SK-N-SH (cell line): ENCODE measurements around the gene E2F4. TPM values are rescaled to one million over a fixed set of nuclear protein-coding genes. Genes with fewer than 3 reads are reported as not detected.

Source experiments
- CTCF ChIA-PET: fragments of 300-600, 350-600 bp; formaldehyde crosslinking; extraction: SDS; loops from one replicate; lab custom pipeline; 2021; lab: Yijun Ruan, JAX
- POLR2A ChIA-PET: fragments of 350-600 bp; sonication (Branson Sonifier 250); formaldehyde crosslinking; extraction: SDS; loops from one replicate; lab custom pipeline; 2020; ENCODE audit warnings: antibody characterized with exemption, inconsistent platforms; lab: Yijun Ruan, JAX
- DNase-seq: peaks from one replicate; pipeline ENCODE4 v3.0.0; 2012
- H2AFZ ChIP-seq: fragments of 200-600 bp; sonication (generic); 2 replicates; pipeline ENCODE4 v1.8.1; 2016; ENCODE audit warnings: antibody characterized with exemption, mild to moderate bottlenecking, low read depth
- H3F3A ChIP-seq: fragments of 200-600 bp; sonication (generic); replicated peaks from 2 replicates; pipeline ENCODE3; 2016; ENCODE audit warnings: antibody characterized with exemption, mild to moderate bottlenecking; ENCODE audit not compliant: insufficient read depth
- H3K27ac ChIP-seq, 2 experiments: fragments of 200-500 bp in 1 of 2; fragments of 200-600 bp in 1 of 2; sonication (Bioruptor generic) in 1 of 2; sonication (generic), shearing (Covaris generic) in 1 of 2; 2 replicates each; pipeline versions ENCODE4 v1.5.1 to v1.6.1; 2014 to 2016; ENCODE audit warnings: low read depth in 2 of 2, inconsistent platforms in 1 of 2, low read length in 1 of 2, mild to moderate bottlenecking in 1 of 2, mixed read lengths in 1 of 2
- H3K27me3 ChIP-seq: fragments of 200-600 bp; sonication (generic), shearing (Covaris generic); 2 replicates; pipeline ENCODE4 v1.6.1; 2016; ENCODE audit warnings: mixed run types; ENCODE audit not compliant: insufficient read depth
- H3K36me3 ChIP-seq, 2 experiments: fragments of 200-500 bp in 1 of 2; fragments of 200-600 bp in 1 of 2; sonication (Bioruptor generic) in 1 of 2; sonication (generic) in 1 of 2; replicated peaks in 1 of 2; 2 replicates each; pipeline versions ENCODE3 to v1.5.1; 2014 to 2016; ENCODE audit warnings: low read length in 1 of 2, mild to moderate bottlenecking in 1 of 2; ENCODE audit not compliant: insufficient read depth in 2 of 2, control insufficient read depth in 1 of 2
- H3K4me1 ChIP-seq, 2 experiments: fragments of 200-500 bp in 1 of 2; fragments of 200-600 bp in 1 of 2; sonication (Bioruptor generic) in 1 of 2; sonication (generic), shearing (Covaris generic) in 1 of 2; 2 replicates each; pipeline versions ENCODE4 v1.5.1 to v1.6.1; 2014 to 2016; ENCODE audit warnings: low read depth in 1 of 2, low read length in 1 of 2, mixed run types in 1 of 2; ENCODE audit not compliant: insufficient read depth in 2 of 2, control insufficient read depth in 1 of 2
- H3K4me2 ChIP-seq: fragments of 200-600 bp; sonication (generic), shearing (Covaris generic); 2 replicates; pipeline ENCODE4 v1.6.1; 2017; ENCODE audit warnings: mixed run types
- H3K4me3 ChIP-seq, 2 experiments: fragments of 200-500 bp in 1 of 2; fragments of 200-600 bp in 1 of 2; sonication (Bioruptor generic) in 1 of 2; sonication (generic), shearing (Covaris generic) in 1 of 2; 2 replicates each; pipeline versions ENCODE4 v1.5.1 to v1.8.1; 2014 to 2016; ENCODE audit warnings: low read depth in 2 of 2, inconsistent platforms in 1 of 2, low read length in 1 of 2, mild to moderate bottlenecking in 1 of 2, mixed read lengths in 1 of 2, moderate library complexity in 1 of 2
- H3K79me2 ChIP-seq: fragments of 200-600 bp; sonication (generic); 2 replicates; pipeline ENCODE4 v1.8.1; 2017; ENCODE audit warnings: mild to moderate bottlenecking; ENCODE audit not compliant: insufficient read depth
- H3K9ac ChIP-seq: fragments of 200-600 bp; sonication (generic); 2 replicates; pipeline ENCODE4 v1.6.1; 2017; ENCODE audit warnings: mixed run types
- H3K9me2 ChIP-seq: fragments of 200-600 bp; sonication (generic); 2 replicates; pipeline ENCODE4 v1.6.1; 2017; ENCODE audit warnings: mixed run types
- H3K9me3 ChIP-seq: fragments of 200-600 bp; sonication (generic); 2 replicates; pipeline ENCODE4 v1.6.1; 2017; ENCODE audit warnings: mixed run types, mild to moderate bottlenecking, moderate library complexity
- H4K20me1 ChIP-seq: fragments of 200-600 bp; sonication (generic); 2 replicates; pipeline ENCODE4 v1.6.1; 2017; ENCODE audit warnings: mild to moderate bottlenecking, mixed run types; ENCODE audit not compliant: insufficient read depth
- CHD2 ChIP-seq: fragments of 150-350 bp; IDR thresholded peaks from 2 replicates; pipeline ENCODE4 v1.6.1; 2018; ENCODE audit warnings: low read length; ENCODE audit not compliant: partially characterized antibody
- ELF1 ChIP-seq: IDR thresholded peaks from 2 replicates; pipeline ENCODE4 v1.4.0; 2012
- FOSL2 ChIP-seq: IDR thresholded peaks from 2 replicates; pipeline ENCODE4 v1.4.0; 2012; ENCODE audit warnings: low read depth, mild to moderate bottlenecking, moderate library complexity, borderline replicate concordance
- FOXM1 ChIP-seq: IDR thresholded peaks from 2 replicates; pipeline ENCODE4 v1.4.0; 2012; ENCODE audit warnings: low read depth, mild to moderate bottlenecking
- GABPA ChIP-seq: IDR thresholded peaks from 2 replicates; pipeline ENCODE4 v1.4.0; 2012; ENCODE audit warnings: low read depth, mild to moderate bottlenecking
- MEF2A ChIP-seq: IDR thresholded peaks from 2 replicates; pipeline ENCODE4 v1.4.0; 2012; ENCODE audit warnings: low read depth, borderline replicate concordance
- NFIC ChIP-seq: IDR thresholded peaks from 2 replicates; pipeline ENCODE4 v1.4.0; 2012; ENCODE audit warnings: borderline replicate concordance
- SIN3A ChIP-seq: IDR thresholded peaks from 2 replicates; pipeline ENCODE4 v1.6.1; 2012; ENCODE audit warnings: low read depth, mild to moderate bottlenecking, low read length, moderate library complexity, borderline replicate concordance
- TCF12 ChIP-seq: IDR thresholded peaks from 2 replicates; pipeline ENCODE4 v1.4.0; 2012
- WGBS: methylation state at CpG from one replicate; pipeline ENCODE4 v1.1.6; 2017; ENCODE audit warnings: low lambda C conversion rate; 5-methylcytosine and 5-hydroxymethylcytosine counted together
- polyA plus RNA-seq, 3 experiments: library from polyadenylated mRNA; depleted of rRNA; stranded (reverse); fragments of >200 nt; gene quantifications; 2 replicates each; pipeline ENCODE4 v1.2.3, GENCODE V29; 2012
- TF ChIP-seq, protein P1 (sequence below): IDR thresholded peaks from 2 replicates; pipeline ENCODE4 v1.6.1; 2012; ENCODE audit warnings: mild to moderate bottlenecking, low read depth, low read length, moderate library complexity
- TF ChIP-seq, protein P2 (sequence below): IDR thresholded peaks from 2 replicates; pipeline ENCODE4 v1.4.0; 2012; ENCODE audit warnings: low read depth
- TF ChIP-seq, protein P3 (sequence below): IDR thresholded peaks from 2 replicates; pipeline ENCODE4 v1.4.0; 2012; ENCODE audit warnings: low read depth, borderline replicate concordance
- TF ChIP-seq, protein P4 (sequence below): IDR thresholded peaks from 2 replicates; pipeline ENCODE4; 2012
- TF ChIP-seq, protein P5 (sequence below): fragments of 150-350 bp; IDR thresholded peaks from 2 replicates; pipeline ENCODE4 v1.6.1; 2017; ENCODE audit warnings: antibody characterized with exemption, low read length, low read depth, borderline replicate concordance
- TF ChIP-seq, protein P6 (sequence below): fragments of 200-600 bp; sonication (generic); IDR thresholded peaks from 2 replicates; pipeline ENCODE4 v1.6.1; 2017; ENCODE audit warnings: antibody characterized with exemption, mild to moderate bottlenecking, moderate library complexity

Gene E2F4
- polyA plus RNA-seq, 1 of the 3 experiments (the other 2 are of a cell fraction) = 168 TPM

DNA sequence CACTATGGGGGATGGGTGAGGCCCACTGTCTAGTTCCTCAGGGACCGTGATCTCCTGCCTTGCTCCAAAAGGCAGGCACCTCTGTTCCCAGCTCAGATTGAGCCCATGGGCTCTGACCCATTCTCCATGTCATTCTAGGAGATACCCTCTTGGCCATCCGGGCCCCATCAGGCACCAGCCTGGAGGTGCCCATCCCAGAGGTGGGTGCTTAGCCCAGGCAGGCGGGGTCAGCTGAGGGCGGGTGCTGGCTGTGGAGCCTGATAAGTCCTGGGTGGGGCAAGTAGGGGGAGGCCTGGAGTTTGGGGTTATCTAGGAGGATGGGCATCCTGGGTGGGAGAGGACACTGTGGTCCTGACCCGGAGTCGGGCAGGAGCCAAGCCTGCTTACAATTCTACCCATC, 2.3 kb downstream of the E2F4 start:
- ChIA-PET POLR2A (interaction anchor here (0.7 to 2.9 kb wide), 2 partner anchors 13 to 21 kb away, joined by 3 to 8 read pairs; no protein-coding TSS in a partner anchor), CTCF (interaction anchor here (0.9 to 1.8 kb wide), 3 partner anchors 9 to 39 kb away, joined by 3 to 8 read pairs (median 3); no protein-coding TSS in a partner anchor)
- no peak overlapping the region; a peak in 1 of 4 replicates for H3K27ac ChIP-seq
- peaks cover 34 to 60% of the 10 kb centered on the region in 2 experiments for H3K36me3 ChIP-seq
- peaks cover 8 to 25% of the 10 kb centered on the region in 2 experiments; a peak in 3 of 4 replicates for H3K4me1 ChIP-seq
- H3K9me2 ChIP-seq = no peaks in the 10 kb centered on the region
- DNase-seq = no peak
- 96% methylated on average over 4 of the region's 6 CpGs for WGBS
- peaks cover 21% of the 10 kb centered on the region for H4K20me1 ChIP-seq
- peaks cover 31% of the 10 kb centered on the region for H3F3A ChIP-seq
- no peak overlapping the region for H3K9ac ChIP-seq
- H2AFZ ChIP-seq = no peak overlapping the region
- no peaks in the 10 kb centered on the region for H3K27me3 ChIP-seq
- TF ChIP-seq FOXM1 = no peak
- TF ChIP-seq SIN3A = no peak
- TF ChIP-seq TCF12 = no peak
- no peak for TF ChIP-seq GABPA
- TF ChIP-seq, protein P1, sequence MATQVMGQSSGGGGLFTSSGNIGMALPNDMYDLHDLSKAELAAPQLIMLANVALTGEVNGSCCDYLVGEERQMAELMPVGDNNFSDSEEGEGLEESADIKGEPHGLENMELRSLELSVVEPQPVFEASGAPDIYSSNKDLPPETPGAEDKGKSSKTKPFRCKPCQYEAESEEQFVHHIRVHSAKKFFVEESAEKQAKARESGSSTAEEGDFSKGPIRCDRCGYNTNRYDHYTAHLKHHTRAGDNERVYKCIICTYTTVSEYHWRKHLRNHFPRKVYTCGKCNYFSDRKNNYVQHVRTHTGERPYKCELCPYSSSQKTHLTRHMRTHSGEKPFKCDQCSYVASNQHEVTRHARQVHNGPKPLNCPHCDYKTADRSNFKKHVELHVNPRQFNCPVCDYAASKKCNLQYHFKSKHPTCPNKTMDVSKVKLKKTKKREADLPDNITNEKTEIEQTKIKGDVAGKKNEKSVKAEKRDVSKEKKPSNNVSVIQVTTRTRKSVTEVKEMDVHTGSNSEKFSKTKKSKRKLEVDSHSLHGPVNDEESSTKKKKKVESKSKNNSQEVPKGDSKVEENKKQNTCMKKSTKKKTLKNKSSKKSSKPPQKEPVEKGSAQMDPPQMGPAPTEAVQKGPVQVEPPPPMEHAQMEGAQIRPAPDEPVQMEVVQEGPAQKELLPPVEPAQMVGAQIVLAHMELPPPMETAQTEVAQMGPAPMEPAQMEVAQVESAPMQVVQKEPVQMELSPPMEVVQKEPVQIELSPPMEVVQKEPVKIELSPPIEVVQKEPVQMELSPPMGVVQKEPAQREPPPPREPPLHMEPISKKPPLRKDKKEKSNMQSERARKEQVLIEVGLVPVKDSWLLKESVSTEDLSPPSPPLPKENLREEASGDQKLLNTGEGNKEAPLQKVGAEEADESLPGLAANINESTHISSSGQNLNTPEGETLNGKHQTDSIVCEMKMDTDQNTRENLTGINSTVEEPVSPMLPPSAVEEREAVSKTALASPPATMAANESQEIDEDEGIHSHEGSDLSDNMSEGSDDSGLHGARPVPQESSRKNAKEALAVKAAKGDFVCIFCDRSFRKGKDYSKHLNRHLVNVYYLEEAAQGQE = no peak
- TF ChIP-seq, protein P2, sequence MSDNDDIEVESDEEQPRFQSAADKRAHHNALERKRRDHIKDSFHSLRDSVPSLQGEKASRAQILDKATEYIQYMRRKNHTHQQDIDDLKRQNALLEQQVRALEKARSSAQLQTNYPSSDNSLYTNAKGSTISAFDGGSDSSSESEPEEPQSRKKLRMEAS = no peak
- TF ChIP-seq CHD2 = no peak
- TF ChIP-seq NFIC = no peak
- TF ChIP-seq MEF2A = no peak
- TF ChIP-seq, protein P3, sequence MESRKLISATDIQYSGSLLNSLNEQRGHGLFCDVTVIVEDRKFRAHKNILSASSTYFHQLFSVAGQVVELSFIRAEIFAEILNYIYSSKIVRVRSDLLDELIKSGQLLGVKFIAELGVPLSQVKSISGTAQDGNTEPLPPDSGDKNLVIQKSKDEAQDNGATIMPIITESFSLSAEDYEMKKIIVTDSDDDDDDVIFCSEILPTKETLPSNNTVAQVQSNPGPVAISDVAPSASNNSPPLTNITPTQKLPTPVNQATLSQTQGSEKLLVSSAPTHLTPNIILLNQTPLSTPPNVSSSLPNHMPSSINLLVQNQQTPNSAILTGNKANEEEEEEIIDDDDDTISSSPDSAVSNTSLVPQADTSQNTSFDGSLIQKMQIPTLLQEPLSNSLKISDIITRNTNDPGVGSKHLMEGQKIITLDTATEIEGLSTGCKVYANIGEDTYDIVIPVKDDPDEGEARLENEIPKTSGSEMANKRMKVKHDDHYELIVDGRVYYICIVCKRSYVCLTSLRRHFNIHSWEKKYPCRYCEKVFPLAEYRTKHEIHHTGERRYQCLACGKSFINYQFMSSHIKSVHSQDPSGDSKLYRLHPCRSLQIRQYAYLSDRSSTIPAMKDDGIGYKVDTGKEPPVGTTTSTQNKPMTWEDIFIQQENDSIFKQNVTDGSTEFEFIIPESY = no peak
- no peak for TF ChIP-seq FOSL2
- TF ChIP-seq, protein P4, sequence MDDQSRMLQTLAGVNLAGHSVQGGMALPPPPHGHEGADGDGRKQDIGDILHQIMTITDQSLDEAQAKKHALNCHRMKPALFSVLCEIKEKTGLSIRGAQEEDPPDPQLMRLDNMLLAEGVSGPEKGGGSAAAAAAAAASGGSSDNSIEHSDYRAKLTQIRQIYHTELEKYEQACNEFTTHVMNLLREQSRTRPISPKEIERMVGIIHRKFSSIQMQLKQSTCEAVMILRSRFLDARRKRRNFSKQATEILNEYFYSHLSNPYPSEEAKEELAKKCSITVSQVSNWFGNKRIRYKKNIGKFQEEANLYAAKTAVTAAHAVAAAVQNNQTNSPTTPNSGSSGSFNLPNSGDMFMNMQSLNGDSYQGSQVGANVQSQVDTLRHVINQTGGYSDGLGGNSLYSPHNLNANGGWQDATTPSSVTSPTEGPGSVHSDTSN = no peak
- TF ChIP-seq ELF1 = no peak
- TF ChIP-seq, protein P5, sequence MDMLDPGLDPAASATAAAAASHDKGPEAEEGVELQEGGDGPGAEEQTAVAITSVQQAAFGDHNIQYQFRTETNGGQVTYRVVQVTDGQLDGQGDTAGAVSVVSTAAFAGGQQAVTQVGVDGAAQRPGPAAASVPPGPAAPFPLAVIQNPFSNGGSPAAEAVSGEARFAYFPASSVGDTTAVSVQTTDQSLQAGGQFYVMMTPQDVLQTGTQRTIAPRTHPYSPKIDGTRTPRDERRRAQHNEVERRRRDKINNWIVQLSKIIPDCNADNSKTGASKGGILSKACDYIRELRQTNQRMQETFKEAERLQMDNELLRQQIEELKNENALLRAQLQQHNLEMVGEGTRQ = no peak
- TF ChIP-seq, protein P6, sequence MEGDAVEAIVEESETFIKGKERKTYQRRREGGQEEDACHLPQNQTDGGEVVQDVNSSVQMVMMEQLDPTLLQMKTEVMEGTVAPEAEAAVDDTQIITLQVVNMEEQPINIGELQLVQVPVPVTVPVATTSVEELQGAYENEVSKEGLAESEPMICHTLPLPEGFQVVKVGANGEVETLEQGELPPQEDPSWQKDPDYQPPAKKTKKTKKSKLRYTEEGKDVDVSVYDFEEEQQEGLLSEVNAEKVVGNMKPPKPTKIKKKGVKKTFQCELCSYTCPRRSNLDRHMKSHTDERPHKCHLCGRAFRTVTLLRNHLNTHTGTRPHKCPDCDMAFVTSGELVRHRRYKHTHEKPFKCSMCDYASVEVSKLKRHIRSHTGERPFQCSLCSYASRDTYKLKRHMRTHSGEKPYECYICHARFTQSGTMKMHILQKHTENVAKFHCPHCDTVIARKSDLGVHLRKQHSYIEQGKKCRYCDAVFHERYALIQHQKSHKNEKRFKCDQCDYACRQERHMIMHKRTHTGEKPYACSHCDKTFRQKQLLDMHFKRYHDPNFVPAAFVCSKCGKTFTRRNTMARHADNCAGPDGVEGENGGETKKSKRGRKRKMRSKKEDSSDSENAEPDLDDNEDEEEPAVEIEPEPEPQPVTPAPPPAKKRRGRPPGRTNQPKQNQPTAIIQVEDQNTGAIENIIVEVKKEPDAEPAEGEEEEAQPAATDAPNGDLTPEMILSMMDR = no peak
- H3K79me2 ChIP-seq = peaks cover 50% of the 10 kb centered on the region
- H3K4me2 ChIP-seq = peak overlapping the region; percentile 100
- no peaks in the 10 kb centered on the region for H3K9me3 ChIP-seq
- no peak overlapping the region for H3K4me3 ChIP-seq
